ENCODE data around the gene EFNA5. TPM values are rescaled to one million over a fixed set of nuclear protein-coding genes. Genes with fewer than 3 reads are reported as not detected.

Gene EFNA5
- total and polyA plus RNA-seq, 10 of the 15 experiments (the other 5 are each of a cell fraction or from before 2014, with no cell fraction given): 0.19 to 12.6 (median 3.9) TPM

- no peak overlapping the region for H3K4me2 ChIP-seq (ENCODE audit: control insufficient read depth, insufficient read depth)
- no peaks in the 10 kb centered on the region for H3K27me3 ChIP-seq (replicated peaks in 1 of 2; ENCODE audit: control insufficient read depth in 2 of 2, insufficient read depth in 2 of 2, low read length in 1 of 2)
- ATAC-seq (no peak), FAIRE-seq (no peak), DNase-seq (ENCODE audit: low read depth, low spot score) (no peak)
- H3K36me3 ChIP-seq (ENCODE audit: control insufficient read depth in 2 of 2, insufficient read depth in 2 of 2, low read length in 1 of 2): no peaks in the 10 kb centered on the region; a peak in 1 of 4 replicates
- ChIA-PET POLR2A (interaction anchor here (0.6 kb wide), 1 partner anchor 16 kb away, joined by 3 read pairs; no protein-coding TSS in a partner anchor), RAD21 (ENCODE audit: unreplicated experiment) (no interaction called here), SMC1A (ENCODE audit: uncharacterized antibody, unreplicated experiment) (no interaction called here), CTCF (no interaction called here)
- intact Hi-C loops (cut with micrococcal nuclease; ENCODE audit: unreplicated experiment): no loop called here
- no peak overlapping the region for H3K9ac ChIP-seq (ENCODE audit: control insufficient read depth, insufficient read depth, low read length)
- H3K4me1 ChIP-seq (ENCODE audit: control insufficient read depth, insufficient read depth, low read length): peaks cover 8% of the 10 kb centered on the region; the same call in 1 of the 2 replicates
- in situ Hi-C loops (cut with MboI): no loop called here
- WGBS (ENCODE audit: insufficient coverage, insufficient replicate concordance, low lambda C conversion rate, missing lambda C conversion rate): 63% methylated on average over 3 of the region's 3 CpGs
- TF ChIP-seq EZH2 (IDR thresholded peaks at IDR 0.05; ENCODE audit: borderline replicate concordance, control insufficient read depth, low read depth, low read length) (no peak), MEF2A (IDR thresholded peaks at IDR 0.05; ENCODE audit: insufficient read depth, low read depth, low read length) (no peak), SRF (IDR thresholded peaks at IDR 0.05; ENCODE audit: low read depth in 2 of 2, low read length in 2 of 2) (no peak), RELB (IDR thresholded peaks at IDR 0.05; ENCODE audit: low read depth) (no peak), RELA (IDR thresholded peaks at IDR 0.05; ENCODE audit: borderline replicate concordance, partially characterized antibody) (no peak), PBX3 (IDR thresholded peaks at IDR 0.05; ENCODE audit: insufficient replicate concordance, low read depth, low read length) (no peak), ATF2 (IDR thresholded peaks at IDR 0.05; ENCODE audit: low read length) (no peak), ZBTB33 (IDR thresholded peaks at IDR 0.05) (no peak), NFIC (IDR thresholded peaks at IDR 0.05; ENCODE audit: low read depth, low read length) (no peak), RFX5 (IDR thresholded peaks at IDR 0.05; ENCODE audit: low read depth, low read length) (no peak), HDAC2 (IDR thresholded peaks at IDR 0.05) (no peak), BACH1 (IDR thresholded peaks at IDR 0.05; ENCODE audit: borderline replicate concordance) (no peak), FOXM1 (IDR thresholded peaks at IDR 0.05; ENCODE audit: low read depth, low read length) (no peak), HSF1 (IDR thresholded peaks at IDR 0.05; ENCODE audit: low read depth, low read length) (no peak)
- H3K4me3 ChIP-seq: no peak overlapping the region
- BruUV-seq (replicated peaks): no TSS peak
- H2AFZ ChIP-seq (ENCODE audit: control insufficient read depth, low read depth, low read length): no peak overlapping the region
- no peak overlapping the region for H3K27ac ChIP-seq (ENCODE audit: control insufficient read depth, insufficient read depth)
- H4K20me1 ChIP-seq (ENCODE audit: control insufficient read depth, insufficient read depth): no peaks in the 10 kb centered on the region
- H3K79me2 ChIP-seq (ENCODE audit: control insufficient read depth, insufficient read depth, low read length): no peaks in the 10 kb centered on the region
- no peaks in the 10 kb centered on the region for H3K9me3 ChIP-seq (replicated peaks; ENCODE audit: control insufficient read depth, insufficient read depth, low read length)
Observed at GRCh38 chr5:107398703-107399102, 272.0 kb downstream of the EFNA5 start.
